H1 (cell line): ENCODE results near the gene BRIP1. TPM values are rescaled to one million over a fixed set of nuclear protein-coding genes. Genes with fewer than 3 reads are reported as not detected.

Experiments used
- CTCF ChIA-PET: fragments of 300-600 bp; sonication (Branson Sonifier 250); formaldehyde crosslinking; loops from one replicate; lab custom pipeline; 2021; ENCODE audit not compliant: partially characterized antibody; lab: Charles Lee
- POLR2A ChIA-PET: fragments of 300-600 bp; sonication (Branson Sonifier 250); formaldehyde crosslinking; loops from one replicate; lab custom pipeline; 2021; ENCODE audit warnings: inconsistent platforms; ENCODE audit not compliant: partially characterized antibody; lab: Charles Lee
- DNase-seq, 2 experiments: peaks; one replicate each; pipeline versions ENCODE4 v3.0.0 to v3.0.0-alpha.2; 2010 to 2022; ENCODE audit warnings: low spot score in 2 of 2, low read depth in 1 of 2, mixed read lengths in 1 of 2
- FAIRE-seq: peaks from 2 replicates; lab custom pipeline; 2011; peaks lifted over from hg19 to GRCh38; lab: Jason Lieb, UNC
- H2AFZ ChIP-seq: 2 replicates; pipeline ENCODE4 v1.8.1; 2012; ENCODE audit warnings: low read length, inconsistent platforms
- H2AK5ac ChIP-seq: 2 replicates; pipeline ENCODE4 v1.6.1; 2013; ENCODE audit warnings: low read depth, low read length
- H2BK120ac ChIP-seq: replicated peaks from 2 replicates; pipeline ENCODE3; 2013; ENCODE audit warnings: low read depth, low read length, inconsistent platforms
- H2BK12ac ChIP-seq: 2 replicates; pipeline ENCODE4 v1.6.1; 2013; ENCODE audit warnings: low read depth, low read length
- H2BK15ac ChIP-seq: 2 replicates; pipeline ENCODE4 v1.6.1; 2013; ENCODE audit warnings: low read length
- H2BK20ac ChIP-seq: 2 replicates; pipeline ENCODE4 v1.6.1; 2013; ENCODE audit warnings: low read length
- H2BK5ac ChIP-seq: 2 replicates; pipeline ENCODE4 v1.6.1; 2013; ENCODE audit warnings: low read depth, low read length
- H3K14ac ChIP-seq: 2 replicates; pipeline ENCODE4 v1.6.1; 2013; ENCODE audit warnings: inconsistent platforms; ENCODE audit not compliant: insufficient read length
- H3K18ac ChIP-seq: 2 replicates; pipeline ENCODE4 v1.6.1; 2013; ENCODE audit warnings: low read length; ENCODE audit errors: extremely low read depth
- H3K23ac ChIP-seq: 2 replicates; pipeline ENCODE4 v1.6.1; 2013; ENCODE audit warnings: inconsistent platforms; ENCODE audit not compliant: insufficient read length
- H3K23me2 ChIP-seq: 2 replicates; pipeline ENCODE4 v1.6.1; 2013; ENCODE audit warnings: low read depth, low read length
- H3K27ac ChIP-seq: 2 replicates; pipeline ENCODE4 v1.6.1; 2011; ENCODE audit warnings: low read depth, low read length, inconsistent platforms
- H3K27me3 ChIP-seq, 4 experiments: replicated peaks in 1 of 4; 1 replicate in 1 of 4; 2 replicates in 3 of 4; pipeline versions ENCODE4 v1.6.1 to v1.8.1; 2011 to 2013; ENCODE audit warnings: low read length in 3 of 4, mild to moderate bottlenecking in 3 of 4, inconsistent platforms in 2 of 4, mixed read lengths in 2 of 4, moderate library complexity in 1 of 4; ENCODE audit not compliant: control insufficient read depth in 3 of 4, insufficient read depth in 3 of 4; ENCODE audit errors: extremely low read depth in 1 of 4
- H3K36me3 ChIP-seq, 4 experiments: 2 replicates each; pipeline versions ENCODE4 v1.6.1 to v1.8.1; 2011 to 2013; ENCODE audit warnings: mild to moderate bottlenecking in 4 of 4, low read length in 3 of 4, moderate library complexity in 2 of 4, control low read depth in 1 of 4, inconsistent platforms in 1 of 4; ENCODE audit not compliant: insufficient read depth in 4 of 4, control insufficient read depth in 2 of 4
- H3K4ac ChIP-seq: replicated peaks from 2 replicates; pipeline ENCODE3; 2013; ENCODE audit warnings: low read length, low read depth, mixed read lengths, inconsistent platforms; ENCODE audit not compliant: insufficient read length
- H3K4me1 ChIP-seq, 4 experiments: replicated peaks in 1 of 4; 1 replicate in 1 of 4; 2 replicates in 3 of 4; pipeline versions ENCODE4 v1.6.1 to v1.8.1; 2011 to 2013; ENCODE audit warnings: low read length in 3 of 4, inconsistent platforms in 2 of 4, mixed read lengths in 1 of 4; ENCODE audit not compliant: insufficient read depth in 4 of 4, control insufficient read depth in 3 of 4
- H3K4me2 ChIP-seq, 2 experiments: 2 replicates each; pipeline versions ENCODE4 v1.6.1 to v1.8.1; 2011 to 2013; ENCODE audit warnings: low read depth in 2 of 2, low read length in 2 of 2, control low read depth in 1 of 2, inconsistent platforms in 1 of 2, mild to moderate bottlenecking in 1 of 2; ENCODE audit not compliant: insufficient read depth in 1 of 2
- H3K4me3 ChIP-seq, 4 experiments: fragments of 200-600, 300-600 bp in 1 of 4; sonication (generic), shearing (Covaris generic), sonication (Bioruptor Twin) in 1 of 4; 2 replicates each; pipeline versions ENCODE4 v1.5.1 to v1.8.1; 2011 to 2016; ENCODE audit warnings: low read length in 4 of 4, low read depth in 3 of 4, control low read depth in 2 of 4, inconsistent platforms in 2 of 4, mild to moderate bottlenecking in 2 of 4, mixed read lengths in 1 of 4, moderate library complexity in 1 of 4; ENCODE audit not compliant: insufficient read depth in 2 of 4; ENCODE audit errors: extremely low read depth in 1 of 4
- H3K56ac ChIP-seq: replicated peaks from 2 replicates; pipeline ENCODE3; 2013; ENCODE audit warnings: low read depth, mild to moderate bottlenecking, mixed read lengths, low read length, inconsistent platforms; ENCODE audit not compliant: insufficient read length
- H3K79me1 ChIP-seq: 2 replicates; pipeline ENCODE4 v1.6.1; 2013; ENCODE audit warnings: low read depth, low read length, control low read depth
- H3K79me2 ChIP-seq, 2 experiments: 2 replicates each; pipeline versions ENCODE4 v1.6.1 to v1.8.1; 2012 to 2013; ENCODE audit warnings: low read length in 2 of 2, mild to moderate bottlenecking in 2 of 2, inconsistent platforms in 1 of 2; ENCODE audit not compliant: insufficient read depth in 2 of 2, control insufficient read depth in 1 of 2
- H3K9ac ChIP-seq, 4 experiments: replicated peaks in 1 of 4; 1 replicate in 1 of 4; 2 replicates in 3 of 4; pipeline versions ENCODE4 v1.6.1 to v1.8.1; 2011 to 2013; ENCODE audit warnings: low read depth in 3 of 4, low read length in 3 of 4, control low read depth in 2 of 4, mild to moderate bottlenecking in 2 of 4, moderate library complexity in 2 of 4, inconsistent platforms in 1 of 4; ENCODE audit errors: extremely low read depth in 1 of 4
- H3K9me3 ChIP-seq, 2 experiments: 2 replicates each; pipeline versions ENCODE4 v1.6.1 to v1.8.1; 2012 to 2013; ENCODE audit warnings: mild to moderate bottlenecking in 2 of 2, moderate library complexity in 2 of 2, control low read depth in 1 of 2, inconsistent platforms in 1 of 2, low read depth in 1 of 2, low read length in 1 of 2, mixed read lengths in 1 of 2; ENCODE audit not compliant: insufficient read depth in 2 of 2
- H4K20me1 ChIP-seq, 2 experiments: replicated peaks in 1 of 2; 2 replicates each; pipeline versions ENCODE3 to v1.8.1; 2011 to 2013; ENCODE audit warnings: inconsistent platforms in 2 of 2, low read length in 2 of 2, mild to moderate bottlenecking in 1 of 2; ENCODE audit not compliant: insufficient read depth in 2 of 2, control insufficient read depth in 1 of 2
- H4K5ac ChIP-seq: 2 replicates; pipeline ENCODE4 v1.6.1; 2013; ENCODE audit warnings: low read length, low read depth, mixed read lengths, inconsistent platforms; ENCODE audit not compliant: insufficient read length
- H4K8ac ChIP-seq: 2 replicates; pipeline ENCODE4 v1.8.0; 2013; ENCODE audit warnings: mild to moderate bottlenecking, moderate library complexity, low read length, inconsistent platforms; ENCODE audit not compliant: insufficient read depth; ENCODE audit errors: extremely low read depth
- H4K91ac ChIP-seq: replicated peaks from 2 replicates; pipeline ENCODE3; 2013; ENCODE audit warnings: low read length, mixed read lengths, inconsistent platforms; ENCODE audit not compliant: insufficient read length
- BRCA1 ChIP-seq: IDR thresholded peaks from 2 replicates; pipeline ENCODE4 v1.6.1; 2012; ENCODE audit warnings: low read depth, low read length, improper control_type of control experiment
- CHD1 ChIP-seq: IDR thresholded peaks from 2 replicates; pipeline ENCODE4 v1.6.1; 2012; ENCODE audit warnings: low read depth, low read length, improper control_type of control experiment
- EP300 ChIP-seq, 2 experiments: IDR thresholded peaks; 1 replicate in 1 of 2; 2 replicates in 1 of 2; pipeline ENCODE4 v1.6.1; 2011 to 2012; ENCODE audit warnings: low read depth in 2 of 2, low read length in 2 of 2, mild to moderate bottlenecking in 2 of 2, borderline replicate concordance in 1 of 2, inconsistent platforms in 1 of 2, moderate library complexity in 1 of 2
- GABPA ChIP-seq: IDR thresholded peaks from 2 replicates; pipeline ENCODE4 v1.6.1; 2011; ENCODE audit warnings: mild to moderate bottlenecking, low read length, moderate library complexity, borderline replicate concordance; ENCODE audit not compliant: insufficient read depth
- HDAC6 ChIP-seq: IDR thresholded peaks from one replicate; pipeline ENCODE4 v1.7.1; 2012; ENCODE audit warnings: low read depth, mild to moderate bottlenecking, inconsistent platforms, low read length, moderate library complexity
- KDM5A ChIP-seq: fragments of 200-600 bp; IDR thresholded peaks from 2 replicates; pipeline ENCODE4 v1.7.1; 2012; ENCODE audit warnings: mild to moderate bottlenecking, low read length, inconsistent platforms, mixed read lengths
- MAX ChIP-seq: IDR thresholded peaks from 2 replicates; pipeline ENCODE4 v1.6.1; 2012; ENCODE audit warnings: inconsistent platforms
- POU5F1 ChIP-seq: IDR thresholded peaks from 2 replicates; pipeline ENCODE4 v1.6.1; 2011; ENCODE audit warnings: low read depth, mild to moderate bottlenecking, low read length, moderate library complexity
- TAF1 ChIP-seq: IDR thresholded peaks from 2 replicates; pipeline ENCODE4 v1.6.1; 2011; ENCODE audit warnings: mild to moderate bottlenecking, low read depth, low read length
- WGBS, 2 experiments: shearing (Covaris generic) in 1 of 2; methylation state at CpG; one replicate each; pipeline versions ENCODE4 v1.1.6 to v1.1.7; 2013 to 2015; ENCODE audit warnings: low lambda C conversion rate in 2 of 2, mixed read lengths in 2 of 2, inconsistent platforms in 1 of 2, low coverage in 1 of 2, missing lambda C conversion rate in 1 of 2; ENCODE audit not compliant: insufficient replicate concordance in 2 of 2, insufficient coverage in 1 of 2, insufficient read length in 1 of 2; ENCODE audit errors: extremely low coverage in 1 of 2, missing lambda C conversion rate in 1 of 2; 5-methylcytosine and 5-hydroxymethylcytosine counted together
- polyA plus RNA-seq, 7 experiments: library from polyadenylated mRNA; depleted of rRNA in 3 of 7; stranded (reverse) in 5 of 7; unstranded in 2 of 7; fragments of >200 nt in 5 of 7; fragments of 200-250 nt in 2 of 7; gene quantifications; 1 replicate in 5 of 7; 2 replicates in 1 of 7; 4 replicates in 1 of 7; pipeline versions ENCODE4 v1.2.1 to v1.2.3, GENCODE V29; 2011 to 2013; ENCODE audit warnings: missing spikeins in 2 of 7, mixed read lengths in 2 of 7
- total RNA-seq: library from RNA; stranded (reverse); fragmentation: NEBNext Ultra II Directional; extraction: Animal tissue kit (Norgen Biotek cat#: 25700); gene quantifications from 2 replicates; pipeline ENCODE4 v1.2.1, GENCODE V29; 2021

Gene BRIP1
- total and polyA plus RNA-seq, 2 of the 8 experiments (the other 6 are each of a cell fraction or from before 2014, with no cell fraction given): 5.8 to 19.2 TPM

GRCh38 chr17:61897548-61898180, 34.3 kb upstream of the BRIP1 start:
- FAIRE-seq (no peak), DNase-seq (no peak)
- no peaks in the 10 kb centered on the region for H4K20me1 ChIP-seq
- H2BK120ac ChIP-seq: no peak overlapping the region
- no peak overlapping the region for H4K5ac ChIP-seq
- H3K4ac ChIP-seq: no peak overlapping the region
- no peak overlapping the region for H3K9ac ChIP-seq
- no peak overlapping the region for H2BK12ac ChIP-seq
- H3K79me1 ChIP-seq: no peaks in the 10 kb centered on the region
- no peak overlapping the region for H2AK5ac ChIP-seq
- H3K14ac ChIP-seq: no peak overlapping the region
- TF ChIP-seq KDM5A (no peak), EP300 (IDR thresholded peaks at IDR 0.05; ENCODE audit: borderline replicate concordance in 1 of 2, low read depth in 2 of 2, low read length in 2 of 2) (no peak), BRCA1 (no peak), HDAC6 (no peak), MAX (no peak), POU5F1 (no peak), GABPA (no peak), TAF1 (no peak), CHD1 (no peak)
- no peak overlapping the region for H3K4me2 ChIP-seq
- no peaks in the 10 kb centered on the region for H3K23me2 ChIP-seq
- ChIA-PET CTCF (interaction anchor here (0.6 kb wide), 1 partner anchor 475 kb away, joined by 3 read pairs; no protein-coding TSS in a partner anchor), POLR2A (no interaction called here)
- H3K18ac ChIP-seq: no peak overlapping the region
- no peak overlapping the region for H2AFZ ChIP-seq
- WGBS, 2 experiments: 92 to 100% methylated on average over 1 to 2 of the region's 2 CpGs
- no peak overlapping the region for H2BK20ac ChIP-seq
- no peak overlapping the region for H3K27ac ChIP-seq
- no peaks in the 10 kb centered on the region for H3K27me3 ChIP-seq
- no peaks in the 10 kb centered on the region for H3K79me2 ChIP-seq
- H2BK15ac ChIP-seq: no peak overlapping the region
- no peak overlapping the region for H4K91ac ChIP-seq
- H3K9me3 ChIP-seq: no peaks in the 10 kb centered on the region
- H3K4me1 ChIP-seq: no peaks in the 10 kb centered on the region
- H3K23ac ChIP-seq: no peak overlapping the region
- no peak overlapping the region for H3K4me3 ChIP-seq
- H4K8ac ChIP-seq: no peak overlapping the region
- H2BK5ac ChIP-seq: no peak overlapping the region
- no peak overlapping the region for H3K56ac ChIP-seq
- H3K36me3 ChIP-seq: peaks cover 0 to 42% (median 7%) of the 10 kb centered on the region in 4 experiments; a peak in 3 of 8 replicates
